NT2/D1 (cell line): ENCODE results near the gene PDLIM7.

Source experiments
- YY1 ChIP-seq: IDR thresholded peaks from 2 replicates; pipeline ENCODE4 v1.6.1; 2011; ENCODE audit not compliant: insufficient read length, insufficient read depth
- ZNF274 ChIP-seq: IDR thresholded peaks from 2 replicates; pipeline ENCODE4 v1.6.1; 2011; ENCODE audit warnings: mild to moderate bottlenecking, low read depth, low read length

- no peak for TF ChIP-seq ZNF274
- TF ChIP-seq YY1: no peak
These were observed 63.7 kb downstream of the PDLIM7 start for GRCh38 chr5:177433658-177434217.
